ENCODE results near the gene SLC26A3.

SLC26A3 gene

GRCh38 chr7:107743567-107744344 is 59.3 kb downstream of the SLC26A3 start, which contains the start of gene CBLL1:
Gene CBLL1 (plus strand): TSS chr7:107744142. CDS start chr7:107744164, 22 bp downstream.
- peak; percentile 95 for DNase-seq

- no peak for DNase-seq
Observed at GRCh38 chr7:107742678-107743566, 60.1 kb downstream of the SLC26A3 start.

- no peak for DNase-seq
Observed at GRCh38 chr7:107728276-107728675, 74.7 kb downstream of the SLC26A3 start.

- DNase-seq = no peak
Observed at GRCh38 chr7:107726356-107727130, 76.5 kb downstream of the SLC26A3 start.

GRCh38 chr7:107725138-107725740 is 77.8 kb downstream of the SLC26A3 start:
- DNase-seq = peak; percentile 66

- DNase-seq = no peak
Observed at GRCh38 chr7:107723255-107723654, 79.8 kb downstream of the SLC26A3 start.

- no peak for DNase-seq
Observed at GRCh38 chr7:107721286-107721685, 81.7 kb downstream of the SLC26A3 start.

- no peak for DNase-seq
Observed at GRCh38 chr7:107718456-107719193, 84.4 kb downstream of the SLC26A3 start.

- peak; percentile 16 for DNase-seq
Observed at GRCh38 chr7:107715531-107715930, 87.5 kb downstream of the SLC26A3 start.
